Fibroblast of peridontal ligament (primary cell): ENCODE measurements around the gene PPFIBP2.

Source experiments
- DNase-seq: peaks from one replicate; pipeline ENCODE4 v3.0.0-alpha.2; 2010; ENCODE audit errors: extremely low read depth

Gene PPFIBP2

DNA sequence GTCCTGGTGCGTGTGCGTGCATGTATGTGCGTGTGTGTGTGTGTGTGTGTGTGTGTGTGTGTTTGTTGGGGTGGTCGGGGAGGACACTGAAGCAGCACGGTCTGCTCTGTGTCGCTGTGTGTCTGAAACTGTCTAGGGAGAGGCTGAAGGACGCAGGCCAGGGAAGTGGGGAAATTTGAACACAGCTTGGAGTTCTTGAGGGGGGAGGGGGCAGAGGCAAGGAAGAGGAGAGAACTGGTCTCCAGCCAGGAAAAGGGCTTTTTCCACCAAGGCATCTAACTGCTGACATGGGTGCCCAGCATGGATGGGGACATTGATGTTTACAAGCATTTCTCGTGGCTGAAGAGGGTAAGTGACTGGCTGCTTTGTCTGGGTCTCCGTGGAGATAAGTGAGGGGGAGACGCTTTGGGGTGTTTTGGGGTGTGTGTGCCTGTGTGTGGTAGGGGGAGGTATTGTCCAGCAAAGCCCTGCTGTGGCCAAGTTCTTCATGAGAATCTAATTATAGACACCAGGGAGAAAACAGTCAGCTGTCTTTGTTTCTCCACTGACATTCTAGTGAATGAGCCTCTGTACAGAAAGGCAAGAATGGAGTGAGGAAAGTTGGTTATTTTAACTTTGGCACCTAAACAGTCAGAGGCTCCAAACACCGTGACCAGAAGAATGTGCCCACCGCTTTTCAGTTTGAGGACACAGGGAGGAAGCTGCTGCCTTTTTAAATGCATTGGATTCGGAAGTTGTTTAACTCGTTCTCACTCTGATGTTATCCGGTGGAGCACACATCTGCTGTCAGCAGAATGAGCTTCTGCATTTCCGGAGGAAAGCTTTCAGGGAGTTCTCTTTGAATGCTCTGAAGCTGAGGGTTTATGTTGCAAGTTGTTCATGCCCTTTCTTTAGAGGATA is 63.7 kb downstream of the PPFIBP2 start:
- DNase-seq: peak; percentile 54

DNA sequence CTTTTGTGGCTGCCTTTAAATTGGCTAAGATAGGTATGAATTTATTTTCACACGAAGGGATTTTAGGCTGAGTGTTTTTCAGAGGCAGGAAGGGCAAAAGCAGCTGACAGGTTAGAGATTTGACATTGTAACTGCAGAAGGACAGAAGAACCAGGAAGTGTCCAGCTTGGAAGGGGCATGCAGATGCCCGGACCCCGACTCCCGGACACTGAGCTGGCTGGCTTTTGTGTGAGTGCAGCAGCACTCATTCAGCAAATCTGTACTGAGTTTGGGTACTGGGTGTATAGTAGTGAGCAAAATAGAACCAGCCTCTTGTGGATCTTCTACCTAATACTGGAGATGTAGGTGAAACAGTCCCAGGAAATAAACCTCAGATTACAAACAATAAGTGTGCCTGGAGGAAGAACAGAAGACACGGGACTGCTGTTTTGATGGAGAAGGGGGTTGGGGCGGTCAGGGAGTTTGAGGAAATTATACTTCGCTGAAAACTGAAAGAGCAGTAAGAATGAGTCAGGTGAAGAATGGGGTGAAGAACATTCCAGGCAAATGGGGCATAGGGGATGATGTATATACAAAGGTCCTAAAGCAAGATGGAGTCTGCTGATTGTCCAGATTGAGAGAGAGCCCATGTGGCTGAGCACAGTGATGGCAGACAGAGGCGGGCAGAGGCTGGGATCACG is 64.6 kb downstream of the PPFIBP2 start:
- no peak for DNase-seq

DNA sequence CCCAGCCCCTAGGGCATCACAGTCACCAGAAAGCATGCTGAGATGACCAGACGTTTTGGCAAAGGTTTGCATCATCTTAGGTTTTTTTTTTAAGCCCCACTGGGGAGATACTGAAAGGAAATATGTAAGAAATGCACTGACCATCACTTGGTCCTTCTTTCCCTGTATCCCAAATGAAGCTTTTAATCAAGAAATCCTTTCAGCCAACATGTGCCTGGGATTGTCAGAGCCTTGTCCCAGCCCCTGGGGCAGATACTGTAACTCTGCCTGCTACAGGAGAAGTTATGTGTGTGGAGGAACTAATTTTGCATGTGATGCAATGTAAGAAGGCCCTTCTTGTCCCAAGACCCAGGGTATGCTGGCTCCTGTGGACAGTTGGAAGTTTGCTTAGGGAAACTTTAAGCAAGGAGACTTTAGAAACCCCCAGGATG is 65.6 kb downstream of the PPFIBP2 start:
- peak; percentile 69 for DNase-seq

DNA sequence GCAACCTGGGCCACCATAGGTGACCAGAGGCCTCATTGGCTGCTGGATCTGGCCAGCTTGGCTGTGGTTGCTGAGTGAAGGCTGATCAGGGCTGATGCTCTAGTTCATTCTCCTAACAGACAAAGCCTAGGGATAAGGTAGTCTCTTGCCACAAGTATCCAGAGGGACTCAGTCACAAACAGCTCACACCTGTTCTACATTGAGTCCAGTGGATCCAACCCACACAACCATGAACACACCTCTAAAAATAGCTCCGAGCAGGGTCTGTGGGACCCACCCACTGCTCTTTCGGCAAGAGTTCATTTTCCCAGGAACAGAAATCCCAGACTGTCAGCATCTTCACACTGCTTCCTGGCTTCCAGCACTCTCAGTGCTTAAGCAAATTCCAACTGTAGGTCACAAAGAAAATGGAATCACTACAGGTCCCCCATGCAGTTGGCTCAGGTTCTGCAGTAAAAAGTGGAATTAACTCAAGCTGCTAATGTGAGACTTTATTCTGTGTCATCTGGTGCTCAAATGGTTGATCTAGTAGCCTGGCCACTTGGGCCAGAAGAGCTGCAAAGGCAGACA is 67.3 kb downstream of the PPFIBP2 start:
- no peak for DNase-seq

DNA sequence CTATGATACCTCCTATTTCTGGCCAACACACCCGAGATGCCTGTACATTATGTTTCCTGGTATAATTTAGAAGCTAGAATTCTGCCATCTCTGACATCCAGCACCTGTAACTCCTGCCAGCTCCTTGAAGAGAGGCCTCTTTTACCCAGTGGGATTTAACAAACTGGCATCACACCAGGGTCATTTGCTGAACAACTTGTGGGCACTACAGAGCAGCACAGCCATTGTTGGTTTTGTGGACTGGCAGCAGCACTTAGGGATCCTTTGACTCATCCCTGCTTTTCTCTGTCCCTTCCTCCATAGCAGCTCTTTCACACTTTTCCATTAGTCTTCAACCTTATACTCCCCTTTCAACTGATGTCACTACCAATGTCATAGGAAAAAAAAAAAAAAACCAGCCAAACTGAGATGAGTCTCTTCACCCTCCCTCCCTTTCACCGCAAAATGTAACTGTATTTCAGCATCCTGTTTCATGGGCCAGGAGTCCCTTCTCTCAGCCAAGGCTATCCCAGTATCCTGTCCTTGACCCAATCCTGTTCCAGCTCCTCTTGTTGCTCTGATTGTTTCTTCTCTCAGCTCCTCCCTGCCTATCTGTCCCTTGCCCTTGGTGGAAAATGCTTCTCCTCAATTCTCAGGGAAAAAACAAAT is 68.7 kb downstream of the PPFIBP2 start:
- DNase-seq: no peak

DNA sequence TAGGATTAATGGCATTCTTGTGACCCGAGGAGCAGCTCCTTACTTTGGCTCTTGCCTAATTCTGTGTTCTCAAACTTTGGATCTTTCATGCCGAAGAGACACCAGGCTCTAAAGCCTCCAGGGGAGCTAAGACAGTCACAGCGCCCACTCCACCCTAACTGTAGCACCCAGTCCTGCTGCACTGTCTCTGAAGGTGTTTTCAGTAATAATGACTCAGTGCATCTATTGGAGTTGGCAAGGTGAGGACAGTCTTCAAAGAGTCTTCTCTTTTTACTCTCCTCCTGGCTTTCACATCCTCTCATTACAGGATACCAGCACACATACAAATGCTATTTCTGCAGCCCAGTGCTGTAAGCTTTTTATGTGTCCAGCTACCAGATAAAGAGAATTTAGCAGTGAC is 69.4 kb downstream of the PPFIBP2 start:
- no peak for DNase-seq

DNA sequence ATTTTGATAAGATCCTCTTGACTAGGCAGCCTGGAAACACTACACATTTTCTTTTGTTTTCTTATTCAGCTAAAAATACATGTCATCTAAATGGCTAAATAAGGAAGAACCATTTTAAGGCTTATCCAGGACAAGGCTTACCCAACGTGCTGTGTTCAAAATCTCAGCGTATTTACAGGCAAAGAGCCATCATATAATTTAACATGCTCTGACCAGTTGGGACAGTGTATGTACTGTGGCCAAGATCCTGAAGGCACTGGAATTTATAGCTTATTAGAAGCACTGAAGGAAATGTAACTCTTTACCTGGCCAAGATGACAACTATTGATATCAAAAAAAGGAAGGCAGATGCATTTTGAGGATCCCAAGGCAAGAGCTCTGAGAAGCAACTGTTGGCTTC is 71.1 kb downstream of the PPFIBP2 start:
- DNase-seq: no peak

DNA sequence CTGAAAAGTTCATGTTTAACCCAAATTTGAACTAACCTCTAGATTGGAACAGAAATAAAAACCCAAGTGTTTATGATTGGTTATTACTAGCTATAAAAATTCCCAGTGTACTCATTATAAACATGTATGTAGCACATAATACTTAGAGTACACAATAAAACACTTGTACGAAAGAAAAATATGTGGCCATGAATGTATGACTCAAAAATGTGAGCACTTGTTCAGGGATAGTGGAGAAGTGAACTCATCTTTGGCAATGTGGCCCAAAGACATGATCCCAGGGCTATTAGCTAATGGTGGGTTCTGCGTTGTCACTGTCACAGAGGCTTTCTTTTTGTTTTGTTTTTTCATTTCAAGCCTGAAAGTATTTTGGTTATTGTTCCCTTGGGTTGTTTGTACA is 72.0 kb downstream of the PPFIBP2 start:
- no peak for DNase-seq

DNA sequence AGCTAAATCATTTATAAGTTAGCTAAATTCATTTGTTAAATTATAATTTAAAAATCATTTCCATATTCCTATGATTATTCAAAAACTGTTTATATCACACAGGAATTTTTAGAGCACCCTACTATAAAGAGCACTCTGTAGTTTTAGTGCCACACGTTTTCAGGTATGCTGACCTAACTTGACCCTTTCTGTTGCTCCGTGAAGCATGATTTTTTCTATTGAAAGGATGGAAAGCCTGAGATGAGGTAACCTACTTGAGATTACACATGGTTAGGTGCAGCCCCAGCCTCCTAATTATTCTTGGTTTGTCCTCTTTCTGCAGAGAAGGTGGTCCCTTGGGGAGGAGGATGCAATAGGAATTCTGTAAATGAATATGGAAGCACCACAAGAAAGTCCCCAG is 72.6 kb downstream of the PPFIBP2 start:
- DNase-seq: no peak

DNA sequence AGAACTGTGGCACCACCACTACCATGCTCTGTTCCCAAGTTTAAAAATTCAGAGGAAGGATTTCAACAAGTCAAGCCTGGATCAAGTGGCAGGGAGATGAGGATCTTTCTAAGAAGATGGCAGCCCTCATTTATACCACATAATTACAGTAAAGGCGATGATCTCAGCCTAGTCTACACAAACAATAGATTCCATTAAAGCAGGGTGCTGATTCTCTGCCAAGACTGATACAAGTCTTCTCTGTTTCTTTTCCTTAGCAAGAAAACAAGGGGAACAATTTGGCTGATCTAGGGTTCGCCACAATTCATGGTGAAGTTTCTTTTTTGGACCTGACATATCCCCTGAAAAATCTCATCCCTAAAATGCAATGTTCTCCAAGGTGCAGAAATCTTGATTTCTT is 73.9 kb downstream of the PPFIBP2 start:
- peak; percentile 37 for DNase-seq

DNA sequence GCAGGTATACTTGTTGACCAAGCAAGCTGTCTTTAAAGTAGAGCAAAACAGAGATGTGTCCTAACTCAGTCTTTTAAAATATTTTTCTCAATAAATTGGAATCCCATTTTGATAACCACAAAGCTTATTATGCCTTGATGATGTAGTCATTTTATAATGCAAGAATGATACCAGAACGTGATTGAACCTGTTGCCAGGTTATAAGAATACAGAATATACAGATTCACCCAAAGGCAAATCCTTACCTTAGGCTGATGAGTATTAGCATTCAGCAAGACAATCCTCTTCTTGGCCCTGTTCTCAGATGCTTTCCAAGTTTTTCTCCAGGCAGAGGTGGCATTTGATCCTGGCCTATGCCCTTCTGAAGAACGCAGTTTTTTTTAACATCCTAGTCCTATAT is 76.1 kb downstream of the PPFIBP2 start:
- DNase-seq: no peak

DNA sequence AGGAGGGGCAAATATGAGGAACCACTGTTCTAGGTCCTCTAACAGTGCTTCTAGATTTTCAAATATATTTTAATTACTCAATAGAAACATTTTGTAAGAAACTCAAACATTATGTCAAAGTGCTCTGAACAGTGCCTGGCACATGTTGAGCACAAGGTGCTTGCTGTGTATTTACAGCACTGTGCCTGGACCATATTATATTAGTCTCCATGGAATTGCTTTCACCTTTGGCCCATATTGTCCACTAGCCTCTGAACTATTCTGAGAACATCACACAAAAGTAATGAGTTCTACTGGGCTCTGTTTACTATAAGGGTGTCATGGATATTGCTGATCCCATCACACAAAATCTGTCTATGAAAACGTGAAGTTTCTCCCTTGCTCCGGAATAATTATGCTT is 76.7 kb downstream of the PPFIBP2 start:
- no peak for DNase-seq

DNA sequence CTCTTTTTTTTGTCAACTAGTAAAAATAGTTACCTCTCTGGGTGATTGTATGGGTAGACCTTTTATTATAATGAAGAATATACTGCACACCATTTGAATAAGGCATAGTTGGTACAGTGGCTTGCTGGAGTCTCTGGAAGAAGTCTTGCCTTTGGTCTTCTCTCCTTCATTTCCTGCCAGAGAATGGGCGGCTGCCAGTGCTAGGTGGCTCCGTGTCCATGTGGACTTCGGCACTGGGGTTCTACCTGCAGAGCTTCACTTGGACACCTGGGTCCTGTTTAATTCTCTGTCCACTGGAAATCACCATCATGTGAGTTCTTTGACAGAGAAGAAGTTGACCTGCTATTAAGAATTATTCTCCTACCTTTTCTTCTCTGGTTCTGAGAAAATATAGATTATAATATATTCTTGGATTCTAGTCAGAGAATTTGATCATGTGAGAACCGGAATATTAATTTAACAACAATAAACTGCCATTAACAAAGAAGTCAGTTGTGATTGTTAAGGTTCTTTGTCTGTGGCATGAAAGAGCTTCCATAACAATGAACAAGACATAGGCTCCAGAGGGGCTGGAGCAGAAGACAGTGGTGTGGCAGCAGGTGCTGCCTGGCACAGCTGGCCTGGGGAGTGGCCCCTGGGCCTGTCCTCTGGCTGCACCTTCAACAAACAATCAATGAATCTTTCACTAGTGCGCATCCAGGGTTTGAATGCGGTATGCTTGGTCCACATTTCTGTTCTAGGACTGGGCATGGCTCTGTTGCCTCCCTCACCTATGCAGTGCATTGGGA is 77.5 kb downstream of the PPFIBP2 start:
- DNase-seq: no peak

DNA sequence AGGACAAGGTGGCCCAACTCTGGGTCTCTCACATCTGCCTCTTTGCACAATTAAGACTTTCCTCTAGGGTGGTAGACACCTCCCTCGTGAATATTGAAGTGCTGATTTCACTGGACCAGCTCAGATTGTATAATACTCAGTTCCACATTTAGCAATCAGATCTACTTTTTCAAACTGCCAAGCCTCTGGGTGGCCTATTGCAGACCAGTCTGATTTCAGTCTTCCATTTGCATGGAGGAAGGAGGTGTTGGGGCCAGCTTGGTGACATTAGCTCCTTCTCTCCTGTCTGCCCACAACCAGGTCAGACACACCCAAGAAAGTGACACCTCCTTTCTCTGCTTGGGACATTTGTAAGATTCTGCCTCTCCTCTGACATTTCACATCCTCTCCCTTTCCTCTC is 78.2 kb downstream of the PPFIBP2 start:
- no peak for DNase-seq

DNA sequence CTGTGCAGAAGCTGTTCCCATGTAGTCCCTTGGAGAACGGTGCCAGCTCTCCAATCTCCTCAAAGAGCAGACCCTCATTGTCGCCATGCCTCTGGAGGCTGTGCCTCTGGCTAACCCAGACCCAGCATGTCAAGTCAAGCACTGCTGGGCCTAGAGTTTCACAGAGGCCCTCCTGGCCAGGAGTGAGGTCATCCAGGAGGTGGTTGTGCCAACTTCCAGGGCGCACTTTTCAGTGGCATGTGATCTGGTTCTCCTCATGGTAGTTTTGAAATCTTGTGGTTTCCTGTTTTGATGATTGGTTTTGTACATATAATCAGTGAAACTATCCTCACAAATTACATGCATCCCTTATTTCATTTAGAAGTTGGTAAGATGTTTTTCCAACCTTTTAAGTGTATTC is 78.9 kb downstream of the PPFIBP2 start:
- peak; percentile 94 for DNase-seq

DNA sequence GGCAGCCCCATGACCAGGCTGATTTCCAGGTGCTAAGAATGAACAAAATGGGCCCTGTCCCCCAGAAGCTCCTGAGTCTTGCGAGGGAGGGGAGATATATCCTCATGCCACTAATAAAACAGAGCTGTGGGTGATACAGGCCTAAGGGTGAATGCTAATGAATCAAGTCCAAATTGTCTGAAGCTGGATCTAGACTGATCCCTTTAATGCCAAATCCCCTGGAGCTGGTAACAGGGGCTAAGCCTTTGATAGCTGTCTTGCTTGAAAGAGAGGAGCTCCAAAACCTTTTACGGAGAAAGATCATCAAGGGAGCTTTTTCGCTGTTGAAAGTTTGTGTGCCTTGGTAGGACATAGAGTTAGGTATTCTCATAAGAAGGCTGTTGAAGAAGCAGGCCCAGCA is 79.7 kb downstream of the PPFIBP2 start:
- no peak for DNase-seq

DNA sequence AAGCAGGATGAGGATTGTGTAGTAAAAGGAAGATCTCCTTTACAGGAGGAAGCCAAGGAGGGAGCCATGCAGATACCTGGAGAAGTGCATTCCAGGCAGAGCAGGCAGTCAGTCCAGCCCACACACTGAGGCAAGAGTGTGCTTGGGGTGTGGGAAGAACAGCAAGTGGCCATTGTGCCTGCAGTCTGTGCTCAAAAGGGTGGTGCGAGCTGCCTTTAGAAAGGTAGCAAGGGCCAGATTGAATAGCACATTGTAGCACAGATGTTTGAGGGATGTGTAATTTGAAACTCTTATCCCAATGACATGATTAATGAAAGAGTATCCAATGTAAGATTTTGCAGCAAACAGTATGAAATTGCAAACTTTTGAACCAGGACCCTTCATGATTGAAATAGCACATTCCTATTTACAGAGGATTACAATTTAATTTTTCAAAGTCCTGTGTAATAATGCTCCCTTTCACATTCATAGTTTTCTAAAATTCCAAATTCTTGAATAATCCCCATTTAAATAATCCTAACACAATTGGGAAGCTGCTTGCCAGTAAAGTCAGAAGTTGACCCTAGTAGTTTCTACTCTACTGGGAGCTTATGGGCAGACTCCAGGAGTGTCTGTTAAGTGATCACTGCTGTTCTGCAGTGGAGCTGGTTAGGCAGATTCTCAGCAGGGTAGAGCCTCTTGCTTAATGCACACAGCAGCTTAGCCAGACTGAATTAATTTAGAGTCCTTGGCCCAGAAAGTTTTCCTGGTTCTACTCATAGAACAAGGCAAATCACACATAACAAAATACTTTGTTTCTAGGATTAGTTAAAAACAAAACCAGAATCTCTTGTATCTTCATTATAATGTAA is 81.4 kb downstream of the PPFIBP2 start:
- peak; percentile 92 for DNase-seq

DNA sequence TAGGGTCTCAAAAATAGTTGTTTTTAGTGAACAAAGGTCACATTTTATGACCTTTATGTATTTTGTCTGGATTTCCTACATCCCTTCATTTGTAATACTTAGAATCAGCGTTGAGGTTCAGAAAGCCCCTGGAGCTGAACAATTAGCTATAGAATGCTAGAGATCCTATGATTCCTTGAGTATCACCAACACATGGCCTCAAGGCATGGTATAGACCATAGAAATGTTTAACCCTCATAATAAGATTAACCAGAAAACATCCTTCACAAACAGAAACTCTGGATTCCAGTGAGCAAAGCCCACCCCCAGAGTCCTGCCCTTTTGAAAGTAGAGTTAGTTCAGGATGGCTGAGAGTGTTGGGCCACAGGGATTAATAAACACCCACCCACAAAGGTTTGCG is 82.2 kb downstream of the PPFIBP2 start:
- no peak for DNase-seq

DNA sequence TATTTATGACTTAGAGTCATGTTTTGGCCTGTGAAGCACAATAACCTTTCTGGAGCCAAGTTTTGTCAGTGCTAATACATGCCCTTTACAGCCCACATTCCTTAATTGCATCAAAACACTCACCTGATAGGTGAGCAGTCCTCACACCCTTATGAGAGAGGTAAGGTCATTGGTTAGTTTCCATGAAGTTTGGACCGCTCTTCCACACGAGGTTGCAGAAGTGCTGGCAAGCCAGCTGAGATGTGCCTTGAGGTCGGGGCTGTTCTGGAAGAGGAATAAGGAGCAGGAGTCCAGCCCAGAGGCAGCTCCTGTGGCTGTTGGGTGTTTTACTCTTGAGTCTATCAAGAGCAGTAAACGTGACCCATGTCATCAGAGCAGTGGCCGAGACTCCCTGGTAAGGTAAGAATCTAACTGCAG is 83.2 kb downstream of the PPFIBP2 start:
- no peak for DNase-seq

DNA sequence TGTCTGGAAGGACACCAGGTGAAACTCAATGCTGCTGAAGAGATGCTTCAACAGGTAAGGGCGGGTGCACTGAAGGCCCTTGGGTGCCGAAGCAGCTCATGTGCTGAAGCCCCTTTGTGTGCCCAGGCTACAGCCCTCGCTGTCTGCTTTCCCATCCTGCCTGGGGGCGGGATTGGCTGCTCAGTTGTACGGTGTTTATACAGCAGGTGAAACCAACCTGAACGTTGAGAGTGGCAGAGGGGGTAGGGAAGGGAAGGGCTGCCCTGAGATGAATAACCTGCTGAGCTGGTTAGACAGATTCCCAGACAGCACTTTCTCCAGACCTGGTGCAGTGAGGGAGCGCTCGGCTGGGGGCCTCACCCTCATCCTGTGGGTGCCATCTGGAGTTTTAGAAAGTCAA is 83.8 kb downstream of the PPFIBP2 start:
- DNase-seq: no peak

DNA sequence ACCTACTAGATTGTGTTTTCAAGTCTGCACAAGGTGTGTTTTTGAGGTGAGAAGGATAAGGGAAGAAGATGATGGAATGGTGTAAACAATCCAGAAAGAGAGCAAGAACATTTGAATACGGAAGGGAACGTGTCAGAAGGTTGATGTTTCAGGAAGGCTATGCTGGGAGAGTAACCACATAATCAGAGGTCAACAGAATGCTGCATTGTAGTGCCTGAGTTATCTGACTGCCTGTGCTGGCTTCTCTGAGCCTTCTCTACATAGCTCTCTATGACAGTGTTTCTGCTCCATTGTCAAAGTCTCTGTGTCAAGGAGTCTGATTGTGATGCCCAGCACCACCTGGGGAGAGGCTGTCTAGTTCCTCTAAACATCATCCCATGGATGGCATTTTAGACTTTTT is 85.4 kb downstream of the PPFIBP2 start:
- no peak for DNase-seq
